ENCODE data around the gene SLC41A2. TPM values are rescaled to one million over a fixed set of nuclear protein-coding genes. Genes with fewer than 3 reads are reported as not detected.
"Not testable (repeated sequence)": the region's sequence is repeated elsewhere in the genome, so short reads cannot be mapped to it uniquely, and the experiment has no call there.

SLC41A2 gene, protein sequence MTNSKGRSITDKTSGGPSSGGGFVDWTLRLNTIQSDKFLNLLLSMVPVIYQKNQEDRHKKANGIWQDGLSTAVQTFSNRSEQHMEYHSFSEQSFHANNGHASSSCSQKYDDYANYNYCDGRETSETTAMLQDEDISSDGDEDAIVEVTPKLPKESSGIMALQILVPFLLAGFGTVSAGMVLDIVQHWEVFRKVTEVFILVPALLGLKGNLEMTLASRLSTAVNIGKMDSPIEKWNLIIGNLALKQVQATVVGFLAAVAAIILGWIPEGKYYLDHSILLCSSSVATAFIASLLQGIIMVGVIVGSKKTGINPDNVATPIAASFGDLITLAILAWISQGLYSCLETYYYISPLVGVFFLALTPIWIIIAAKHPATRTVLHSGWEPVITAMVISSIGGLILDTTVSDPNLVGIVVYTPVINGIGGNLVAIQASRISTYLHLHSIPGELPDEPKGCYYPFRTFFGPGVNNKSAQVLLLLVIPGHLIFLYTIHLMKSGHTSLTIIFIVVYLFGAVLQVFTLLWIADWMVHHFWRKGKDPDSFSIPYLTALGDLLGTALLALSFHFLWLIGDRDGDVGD
- 93.1 TPM for total RNA-seq

DNA sequence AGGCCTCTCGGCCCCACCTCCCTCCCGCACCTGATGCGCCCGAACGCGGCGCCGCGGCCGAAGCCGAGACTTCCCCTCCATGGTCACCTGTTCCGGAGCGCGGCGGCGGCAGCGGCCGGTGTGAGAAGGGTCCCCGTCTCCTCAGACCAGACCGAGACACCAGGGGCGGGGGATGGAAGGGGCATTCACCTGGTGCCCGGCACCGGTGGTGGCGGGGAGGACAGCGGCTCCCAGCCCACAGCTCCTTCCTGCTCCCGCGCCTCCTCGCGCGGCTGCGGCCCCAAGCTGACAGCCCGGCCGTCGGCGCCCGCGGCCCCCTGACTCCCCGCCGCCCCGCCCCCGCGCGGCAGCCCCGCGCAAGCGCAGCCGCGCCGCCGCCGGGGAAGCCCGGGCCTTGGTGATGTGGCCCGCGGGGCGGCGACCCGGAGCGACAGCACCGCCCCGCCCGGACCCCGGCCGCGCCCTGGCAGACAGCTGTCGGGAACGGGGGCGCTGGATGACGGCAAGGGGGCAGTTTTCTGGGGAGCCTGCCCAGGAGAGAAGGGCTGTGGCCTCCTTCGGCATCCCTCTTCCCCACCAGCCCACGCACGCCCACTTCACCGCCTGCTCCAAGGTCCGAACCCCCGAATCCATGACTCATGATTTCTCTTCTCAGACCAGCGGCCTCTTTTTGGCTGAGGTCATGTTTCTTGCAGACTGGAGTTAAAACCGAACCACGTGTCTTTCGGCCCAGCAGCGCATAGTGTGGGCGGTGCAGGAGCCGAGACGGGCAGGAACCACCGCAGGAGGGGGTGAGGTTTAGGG, at the start of gene SLC41A2:
SLC41A2 (minus strand) TSS at position 290 of the 804 bp plus-strand sequence. CDS start 29,763 bp downstream, outside the sequence.
- DNase-seq (ENCODE audit: low spot score) = peak; percentile 93
- ATAC-seq = peak; percentile 85

DNA sequence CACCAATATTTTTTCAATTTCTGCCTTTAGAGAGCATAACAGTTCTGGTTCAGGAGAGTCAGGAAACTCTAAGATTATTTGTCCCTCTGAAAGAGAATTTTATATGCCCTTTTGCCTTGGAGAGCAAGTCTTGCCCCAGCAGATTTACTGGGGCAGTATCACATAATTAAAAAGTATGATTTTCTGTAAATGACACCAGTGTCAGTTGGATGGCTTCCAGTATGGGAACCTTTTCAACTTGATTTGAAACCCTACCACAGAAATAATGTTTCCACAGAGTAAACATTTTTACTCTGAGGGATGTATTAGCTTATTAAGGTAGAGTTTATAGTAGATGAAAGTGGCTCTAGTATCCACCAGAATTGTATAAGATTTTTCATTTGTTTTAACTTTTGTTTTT, 43.4 kb upstream of the SLC41A2 start:
- no peak for ATAC-seq

DNA sequence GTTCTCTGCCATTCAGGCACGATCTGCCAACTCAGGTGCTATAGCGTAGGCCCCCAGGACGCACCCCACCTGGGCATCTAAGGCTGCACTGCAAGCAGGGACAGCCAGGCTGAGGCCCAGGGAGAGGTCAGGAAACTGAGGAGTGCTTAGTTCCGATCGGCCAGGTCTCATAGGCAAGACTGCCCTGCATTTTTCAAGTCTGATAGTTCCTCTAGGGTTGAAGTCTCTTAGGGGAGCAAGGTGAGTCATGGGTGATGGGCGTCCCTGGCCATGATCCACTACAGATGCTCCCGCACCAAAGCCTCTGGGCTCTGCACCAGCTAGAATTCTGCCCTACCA, 41.2 kb upstream of the SLC41A2 start:
- ATAC-seq = no peak
- no peak for DNase-seq (ENCODE audit: low spot score)

More for the DNA sequence above, 43.4 kb upstream of the SLC41A2 start:
- DNase-seq (ENCODE audit: low spot score) = no peak

DNA sequence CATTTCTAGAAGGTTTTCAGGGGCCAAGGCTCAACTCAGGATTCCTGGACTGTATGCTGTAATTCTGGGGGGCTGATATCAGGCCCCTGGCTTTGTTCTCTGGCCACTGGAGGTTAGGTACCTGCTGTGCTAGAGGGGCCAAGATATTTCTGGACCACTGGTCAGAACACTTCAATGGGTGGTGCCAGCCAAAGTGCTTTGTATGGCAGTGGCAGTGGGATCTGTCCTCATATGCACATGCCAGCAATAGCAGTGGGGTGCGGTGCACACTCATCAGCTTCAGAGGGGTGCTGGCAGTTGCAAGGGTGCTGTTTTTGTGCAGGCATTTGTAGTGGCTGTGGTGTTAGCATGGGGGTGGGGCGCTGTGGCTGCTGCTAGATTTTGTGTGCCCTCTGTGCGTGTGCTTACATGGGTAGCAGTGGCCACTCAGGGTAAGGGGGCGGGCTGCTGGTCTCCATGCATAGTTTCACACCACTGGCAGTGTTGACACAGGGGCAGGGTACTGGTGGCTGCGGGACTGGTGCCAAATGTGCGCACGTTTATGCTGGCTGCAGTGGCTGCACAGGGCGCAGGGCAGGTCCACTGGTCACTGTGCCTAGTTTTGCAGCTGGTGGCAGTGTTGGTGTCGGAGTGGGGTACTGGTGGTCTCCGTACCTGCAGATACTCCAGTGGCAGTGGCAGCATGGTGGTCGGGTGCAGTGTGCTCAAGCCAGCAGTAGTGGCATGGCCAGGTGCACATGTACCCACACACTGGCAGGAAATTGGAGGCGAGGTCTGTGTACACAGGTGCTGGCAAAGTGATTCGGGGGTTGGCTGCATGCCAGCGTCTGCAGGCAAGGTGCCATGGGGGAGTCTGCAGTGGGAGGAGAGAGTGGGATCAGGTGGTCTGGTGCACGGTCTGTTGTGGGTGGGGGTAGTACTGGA, 40.6 kb upstream of the SLC41A2 start:
- no peak for DNase-seq (ENCODE audit: low spot score)

DNA sequence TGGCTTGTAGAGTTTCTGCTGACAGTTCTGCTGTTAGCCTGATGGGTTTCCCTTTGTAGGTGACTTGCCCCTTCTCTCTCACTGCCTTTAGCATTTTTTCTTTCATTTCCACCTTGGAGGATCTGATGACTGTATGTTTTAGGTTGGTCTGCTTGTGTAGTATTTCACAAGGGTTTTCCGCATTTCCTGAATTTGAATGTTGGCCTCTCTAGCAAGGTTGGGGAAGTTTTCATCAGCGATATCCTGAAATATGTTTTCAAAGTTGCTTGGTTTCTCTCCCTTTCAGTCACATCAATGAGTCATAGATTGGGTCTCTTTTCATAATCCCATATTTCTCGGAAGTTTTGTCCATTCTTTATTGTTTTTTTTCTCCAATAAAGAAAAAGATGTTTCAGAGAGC, 39.5 kb upstream of the SLC41A2 start:
- DNase-seq (ENCODE audit: low spot score) (no peak), ATAC-seq (no peak)

More for the DNA sequence above, 40.6 kb upstream of the SLC41A2 start:
- no peak for ATAC-seq

DNA sequence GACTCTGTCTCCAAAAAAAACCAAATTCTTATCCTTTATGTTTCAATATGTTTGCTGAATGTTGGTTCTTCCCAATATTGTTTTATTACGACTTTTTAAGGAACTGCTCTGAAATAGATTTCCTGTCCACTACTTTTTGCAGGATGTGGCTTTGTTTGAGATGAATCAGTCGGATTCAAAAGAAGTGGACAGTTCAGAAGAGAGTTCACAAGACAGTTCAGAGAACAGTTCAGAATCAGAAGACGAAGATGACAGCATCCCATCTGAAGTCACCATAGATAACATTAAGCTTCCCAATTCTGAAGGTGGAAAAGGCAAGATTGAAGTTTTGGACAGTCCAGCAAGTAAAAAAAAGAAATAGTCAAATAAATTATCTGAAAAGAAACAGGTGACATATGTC, 36.2 kb upstream of the SLC41A2 start:
- DNase-seq (ENCODE audit: low spot score) (no peak), ATAC-seq (no peak)

DNA sequence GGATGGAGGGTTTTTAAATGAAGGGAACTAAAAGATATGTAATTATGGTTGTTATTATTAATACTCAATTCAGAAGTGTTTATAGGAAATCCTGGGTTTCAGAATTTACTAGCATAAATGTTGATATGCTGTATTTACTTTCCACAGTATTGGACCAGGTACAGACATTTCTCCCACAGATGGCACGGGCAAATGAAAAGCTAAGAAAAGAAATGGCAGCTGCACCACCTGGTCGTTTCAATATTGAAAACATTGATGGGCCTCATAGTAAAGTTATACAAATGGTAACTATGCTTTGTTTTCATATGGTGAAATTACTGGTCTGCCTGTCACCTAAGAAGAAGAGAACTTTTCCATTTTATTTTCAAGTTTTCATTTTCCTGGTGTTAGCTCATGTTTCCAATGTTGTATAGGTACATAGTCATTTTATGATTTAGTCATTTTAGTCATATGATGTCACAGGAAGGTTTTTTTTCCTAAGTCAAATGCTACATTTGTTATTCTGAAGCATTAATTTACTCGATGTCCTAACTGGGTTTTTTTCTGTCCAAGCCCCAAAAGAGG, 33.6 kb upstream of the SLC41A2 start:
- no peak for ATAC-seq
- DNase-seq (ENCODE audit: low spot score) = no peak

DNA sequence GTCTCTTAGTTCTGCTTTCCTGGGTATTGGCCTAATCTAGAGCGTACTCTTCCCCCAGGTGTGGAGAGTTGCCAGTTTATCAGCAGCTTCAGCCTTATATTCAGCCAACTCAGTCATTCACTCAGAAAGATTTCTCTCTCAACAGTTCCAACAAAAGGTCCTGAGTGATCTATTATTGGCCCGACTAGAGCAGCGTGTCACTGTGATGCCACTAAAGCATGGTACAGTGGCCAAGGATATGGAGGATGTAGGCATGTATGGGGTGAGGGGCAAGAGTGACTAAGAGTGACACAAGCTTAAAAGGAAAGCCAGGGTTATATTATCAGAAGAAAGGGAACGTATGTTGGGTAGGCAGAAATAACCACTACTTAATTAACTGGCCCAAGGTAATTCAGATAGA, 32.9 kb upstream of the SLC41A2 start:
- ATAC-seq (no peak), DNase-seq (ENCODE audit: low spot score) (no peak)

DNA sequence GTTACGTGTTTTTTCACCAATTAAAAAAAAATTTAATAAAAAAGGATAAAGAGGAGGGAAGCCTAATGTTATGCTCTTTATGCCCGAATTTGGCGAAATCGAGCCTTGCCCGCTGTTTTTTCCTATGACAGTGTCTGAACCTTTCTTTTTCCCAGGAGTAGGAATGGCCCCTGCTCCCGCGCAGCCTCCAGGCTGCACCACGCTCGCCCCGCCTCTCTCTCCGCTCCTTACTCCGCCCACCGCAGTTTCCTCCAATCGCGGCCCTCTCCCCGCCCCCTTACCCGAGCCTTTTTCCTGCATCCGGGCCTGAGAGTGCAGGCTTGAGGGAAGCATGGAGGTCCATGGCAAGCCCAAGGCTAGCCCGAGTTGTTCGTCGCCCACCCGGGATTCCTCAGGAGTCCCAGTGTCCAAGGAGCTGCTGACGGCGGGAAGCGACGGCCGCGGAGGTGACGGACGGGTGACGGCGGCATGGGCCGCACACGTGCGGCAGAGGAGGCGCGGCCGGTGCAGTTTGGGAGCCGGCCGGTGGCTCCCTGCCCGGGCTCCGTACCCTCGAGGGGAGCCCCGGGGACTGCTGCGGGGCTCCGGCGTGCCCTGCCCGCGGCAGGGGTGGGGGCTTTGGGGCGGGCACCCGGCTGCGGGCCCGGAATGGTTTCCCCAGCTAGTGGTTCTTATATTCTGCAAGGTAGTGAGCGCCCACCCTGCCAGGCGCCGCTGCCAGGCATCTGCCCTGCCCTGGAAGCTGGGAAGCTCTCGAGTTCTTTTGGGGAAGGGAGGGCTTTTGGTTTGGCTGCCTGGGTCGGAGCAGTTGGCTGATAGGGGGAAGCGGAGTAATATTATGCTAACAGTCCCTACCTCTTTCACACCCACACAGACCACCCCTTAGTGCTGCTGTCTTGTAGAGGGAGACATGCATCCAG, 28.2 kb upstream of the SLC41A2 start, which contains the start of gene NOPCHAP1:
NOPCHAP1 (plus strand) TSS at position 295 of the 920 bp plus-strand sequence; CDS start at position 332, 37 bp downstream.
- peak; percentile 91 for DNase-seq (ENCODE audit: low spot score)
- ATAC-seq = peak; percentile 99

DNA sequence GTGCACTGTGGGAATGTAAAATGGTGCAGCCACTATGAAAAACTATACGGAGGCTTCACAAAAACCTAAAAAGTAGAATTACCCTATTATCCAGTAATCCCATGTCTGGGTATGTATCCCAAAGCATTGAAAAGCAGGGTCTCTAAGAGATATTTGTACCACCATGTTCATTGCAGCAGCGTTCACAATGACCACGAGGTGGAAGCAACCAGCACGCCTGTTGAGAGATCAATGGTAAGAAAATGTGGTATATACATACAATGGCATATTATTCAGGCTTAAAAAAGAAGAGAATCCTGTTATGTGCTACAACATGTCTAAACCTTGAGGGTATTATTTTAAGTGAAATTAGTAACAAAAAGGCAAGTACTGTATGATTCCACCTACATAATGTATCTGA, 27.1 kb upstream of the SLC41A2 start:
- ATAC-seq = no peak

DNA sequence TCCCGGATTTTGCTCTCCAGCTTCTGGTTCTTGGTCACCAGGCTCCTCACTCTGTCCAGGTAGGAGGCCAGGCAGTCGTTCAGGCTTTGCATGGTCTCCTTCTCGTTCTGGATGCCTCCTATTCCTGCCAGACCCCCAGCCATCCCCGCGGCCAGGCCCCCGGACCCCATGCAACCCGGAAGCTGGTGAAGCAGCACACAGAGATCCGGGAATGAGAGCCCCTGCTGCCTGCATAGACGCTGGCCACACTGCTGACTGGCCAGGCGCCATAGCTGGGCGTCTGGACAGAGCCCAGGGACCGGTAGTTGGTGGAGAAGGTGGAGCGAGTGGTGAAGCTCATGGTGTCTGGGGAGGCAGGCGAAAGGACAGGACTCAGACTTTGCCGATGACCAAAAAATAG, 19.6 kb upstream of the SLC41A2 start:
- DNase-seq (ENCODE audit: low spot score); ATAC-seq: not testable (repeated sequence)

More for the DNA sequence above, 27.1 kb upstream of the SLC41A2 start:
- DNase-seq (ENCODE audit: low spot score) = no peak

DNA sequence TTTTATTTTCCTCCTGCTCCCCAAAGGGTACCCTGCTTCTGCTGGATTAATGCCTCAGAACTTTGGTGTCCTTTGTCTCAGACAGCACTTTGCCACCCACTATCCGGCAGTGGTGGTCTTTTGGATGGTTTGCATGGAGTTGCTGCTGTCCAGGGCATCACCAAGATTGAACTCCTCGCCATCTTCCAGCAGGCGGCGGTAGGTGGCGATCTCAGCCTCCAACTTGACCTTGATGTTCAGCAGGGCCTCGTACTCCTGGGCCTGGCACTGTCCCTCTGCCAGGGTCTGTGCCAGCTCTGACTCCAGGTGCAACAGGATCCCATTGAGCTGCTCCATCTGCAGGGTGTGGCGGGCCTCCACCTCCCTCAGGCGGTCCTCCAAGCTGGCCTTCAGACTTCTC, 18.6 kb upstream of the SLC41A2 start:
- DNase-seq (ENCODE audit: low spot score) (no peak), ATAC-seq (no peak)

DNA sequence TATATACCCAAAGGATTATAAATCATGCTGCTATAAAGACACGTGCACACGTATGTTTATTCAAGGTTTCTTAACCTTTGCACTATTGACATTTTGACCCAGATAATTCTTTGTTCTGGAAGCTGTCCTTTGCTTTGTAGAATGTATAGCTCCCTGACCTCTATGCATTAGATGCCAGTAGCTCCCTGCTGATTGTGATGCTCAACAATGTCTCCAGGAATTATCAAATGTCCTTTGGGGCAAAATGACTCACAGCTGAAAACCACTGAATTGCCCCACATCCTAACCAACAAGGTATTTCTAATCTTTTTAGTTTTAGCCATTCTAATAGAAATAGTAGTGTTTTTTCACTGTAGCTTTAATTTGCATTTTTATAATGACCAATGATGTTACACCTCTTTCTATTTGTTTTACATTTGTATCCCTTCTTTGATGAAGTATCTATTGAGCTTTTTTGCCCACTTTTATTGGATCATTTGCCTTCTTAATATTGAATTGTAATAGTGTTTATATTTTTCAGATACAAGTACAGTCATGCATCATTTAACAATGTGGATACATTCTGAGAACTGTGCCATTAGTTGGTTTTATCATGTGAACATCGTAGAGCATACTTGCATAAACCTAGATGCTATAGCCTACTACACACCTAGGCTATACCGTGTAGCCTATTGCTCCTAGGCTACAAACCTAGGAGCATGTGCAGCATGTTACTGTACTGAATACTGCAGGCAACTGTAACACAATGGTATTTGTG, 17.7 kb upstream of the SLC41A2 start:
- DNase-seq (ENCODE audit: low spot score) (no peak), ATAC-seq (no peak)

DNA sequence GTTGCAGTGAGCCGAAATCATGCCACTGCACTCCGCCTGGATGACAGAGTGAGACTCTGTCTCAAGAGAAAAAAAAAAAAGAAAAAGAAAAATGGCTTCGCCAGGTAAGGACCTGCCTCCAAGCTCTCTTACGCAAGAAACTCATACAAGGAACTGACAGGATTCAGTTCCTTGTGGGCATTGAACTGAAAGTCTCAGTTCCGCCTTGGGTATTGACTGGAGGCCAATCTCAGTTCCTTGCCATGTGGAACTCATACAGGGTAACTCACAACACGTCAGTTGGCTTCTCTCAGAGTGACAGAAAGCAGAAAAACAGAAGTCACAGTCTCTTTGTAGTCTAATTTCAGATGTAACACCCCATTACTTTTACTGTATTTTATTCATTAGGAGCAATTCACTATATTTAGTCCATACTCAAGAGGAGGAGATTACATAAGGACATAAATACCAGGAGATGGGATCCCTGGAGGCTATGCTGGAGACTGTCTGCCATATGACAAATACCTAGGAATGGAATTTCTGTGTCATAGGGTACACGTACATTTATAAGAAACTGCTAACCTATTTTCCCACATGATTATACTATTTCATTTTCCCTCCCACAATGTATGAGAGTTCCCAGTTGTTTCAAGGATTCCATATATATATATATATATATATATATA, 16.7 kb upstream of the SLC41A2 start:
- ATAC-seq (no peak), DNase-seq (ENCODE audit: low spot score) (no peak)

DNA sequence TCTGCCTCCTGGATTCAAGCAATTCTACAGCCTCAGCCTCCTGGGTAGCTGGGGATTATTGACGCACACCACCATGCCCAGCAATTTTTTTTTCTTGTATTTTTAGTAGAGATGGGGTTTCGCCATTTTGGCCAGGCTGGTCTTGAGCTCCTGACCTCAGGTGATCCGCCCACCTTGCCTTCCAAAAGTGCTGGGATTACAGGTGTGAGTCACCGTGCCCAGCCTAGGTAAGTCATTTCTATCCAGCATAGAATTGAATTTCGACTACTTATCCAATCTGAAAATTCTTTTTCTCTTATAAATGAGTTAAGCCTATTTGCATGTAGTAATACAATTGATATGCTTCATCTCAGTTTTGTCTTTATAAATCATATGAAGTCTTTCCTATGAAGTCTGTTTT, 15.2 kb upstream of the SLC41A2 start:
- DNase-seq (ENCODE audit: low spot score) (no peak), ATAC-seq (no peak)

DNA sequence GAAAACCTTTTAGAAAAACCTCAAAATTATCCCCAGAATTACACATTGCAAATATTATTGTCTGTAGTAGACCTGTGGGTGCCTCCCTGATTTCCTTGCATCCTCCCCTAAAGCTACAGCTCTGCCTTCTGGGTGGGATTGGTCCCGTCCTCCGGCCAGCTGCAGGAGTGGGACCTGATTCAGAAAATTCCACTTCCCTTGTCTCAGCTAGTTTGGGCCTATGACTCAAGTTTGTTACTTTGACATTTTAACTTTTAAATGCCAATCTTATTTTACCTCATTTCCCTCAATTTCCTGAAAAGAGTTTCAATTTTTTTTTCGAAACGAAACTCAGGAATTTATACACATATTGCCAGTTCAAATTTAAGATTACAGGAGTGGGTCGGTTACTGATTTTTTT, 13.2 kb upstream of the SLC41A2 start:
- ATAC-seq (no peak), DNase-seq (ENCODE audit: low spot score) (no peak)

DNA sequence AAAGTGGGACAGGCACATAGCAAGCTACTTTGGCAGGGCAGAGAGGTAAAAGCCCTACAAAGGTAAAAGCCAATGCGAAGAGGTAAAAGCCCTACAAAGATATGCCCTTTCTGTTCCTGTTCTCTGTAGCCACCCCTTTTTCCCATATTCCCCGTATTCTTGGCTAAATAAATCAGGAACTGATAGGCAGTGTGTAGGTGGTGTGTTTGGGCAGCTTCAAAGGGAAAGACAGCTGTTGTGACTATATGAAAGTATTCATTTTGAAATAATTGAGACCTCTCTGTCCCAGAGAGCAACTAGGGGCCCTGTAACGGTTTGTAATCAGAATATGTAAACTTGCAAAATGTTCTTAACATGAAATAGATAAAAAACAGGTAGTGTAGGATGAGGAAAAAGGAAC, 11.3 kb upstream of the SLC41A2 start:
- no peak for DNase-seq (ENCODE audit: low spot score)
- no peak for ATAC-seq

DNA sequence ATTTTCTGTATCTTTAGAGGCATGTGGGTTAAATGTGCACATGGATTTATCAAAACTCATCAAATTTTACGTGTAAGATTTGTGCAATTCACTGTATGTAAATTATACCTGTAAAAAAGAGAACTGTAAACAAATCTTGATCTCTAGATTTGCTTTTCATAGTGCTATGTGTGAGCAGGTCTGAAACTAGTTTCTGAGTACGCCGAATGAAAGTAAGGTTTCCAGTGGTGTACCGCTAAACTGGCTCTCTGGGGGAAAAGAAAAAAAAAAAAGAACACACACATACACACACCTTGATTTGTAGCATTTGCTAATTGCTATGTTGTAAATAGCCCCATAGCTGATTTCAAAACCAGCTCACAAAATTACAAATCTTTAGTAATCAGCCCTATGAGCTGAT, 8.6 kb upstream of the SLC41A2 start:
- ATAC-seq = no peak
- no peak for DNase-seq (ENCODE audit: low spot score)

Measured in left lobe of liver (tissue), 2 donors.